RWPE2 (cell line): ENCODE data around the gene NRAP.
"Not testable (repeated sequence)": the region's sequence is repeated elsewhere in the genome, so short reads cannot be mapped to it uniquely, and the experiment has no call there.

Experiments used
- ATAC-seq: fragments of 200-7000 bp; cut with Tn5 transposase; 3 replicates; pipeline ENCODE4 v1.9.1; 2021; ENCODE audit warnings: low read depth
- DNase-seq: peaks from one replicate; pipeline ENCODE4 v3.0.0-alpha.2; 2020; ENCODE audit warnings: low spot score
- H3K27ac ChIP-seq: fragments of 450-650 bp; 2 replicates; pipeline ENCODE4 v1.5.1; 2017; ENCODE audit warnings: mild to moderate bottlenecking; ENCODE audit not compliant: poor library complexity, severe bottlenecking
- H3K27me3 ChIP-seq: fragments of 250-450 bp; sonication (Bioruptor Pico); 2 replicates; pipeline ENCODE4 v1.5.1; 2021; ENCODE audit warnings: mild to moderate bottlenecking, moderate library complexity; ENCODE audit not compliant: insufficient read depth, poor library complexity, severe bottlenecking
- H3K36me3 ChIP-seq: fragments of 250-450 bp; sonication (Bioruptor Pico); 2 replicates; pipeline ENCODE4 v1.5.1; 2020; ENCODE audit warnings: low read depth, mild to moderate bottlenecking, moderate library complexity
- H3K4me1 ChIP-seq: fragments of 250-450 bp; sonication (Bioruptor Pico); 2 replicates; pipeline ENCODE4 v1.5.1; 2021; ENCODE audit warnings: mild to moderate bottlenecking, moderate library complexity; ENCODE audit not compliant: insufficient read depth, poor library complexity, severe bottlenecking
- H3K4me3 ChIP-seq: fragments of 250-450 bp; sonication (Bioruptor Pico); 2 replicates; pipeline ENCODE4 v1.5.1; 2021; ENCODE audit warnings: mild to moderate bottlenecking, moderate library complexity; ENCODE audit not compliant: severe bottlenecking
- H3K9me3 ChIP-seq: fragments of 250-450 bp; sonication (Bioruptor Pico); 2 replicates; pipeline ENCODE4 v1.5.1; 2021; ENCODE audit warnings: mild to moderate bottlenecking, moderate library complexity; ENCODE audit not compliant: severe bottlenecking
- TF ChIP-seq, protein P1 (sequence below): fragments of 450-650 bp; IDR thresholded peaks from one replicate; pipeline ENCODE4 v1.5.1; 2017; ENCODE audit warnings: mild to moderate bottlenecking, moderate library complexity; ENCODE audit not compliant: poor library complexity, severe bottlenecking

Gene NRAP

DNA sequence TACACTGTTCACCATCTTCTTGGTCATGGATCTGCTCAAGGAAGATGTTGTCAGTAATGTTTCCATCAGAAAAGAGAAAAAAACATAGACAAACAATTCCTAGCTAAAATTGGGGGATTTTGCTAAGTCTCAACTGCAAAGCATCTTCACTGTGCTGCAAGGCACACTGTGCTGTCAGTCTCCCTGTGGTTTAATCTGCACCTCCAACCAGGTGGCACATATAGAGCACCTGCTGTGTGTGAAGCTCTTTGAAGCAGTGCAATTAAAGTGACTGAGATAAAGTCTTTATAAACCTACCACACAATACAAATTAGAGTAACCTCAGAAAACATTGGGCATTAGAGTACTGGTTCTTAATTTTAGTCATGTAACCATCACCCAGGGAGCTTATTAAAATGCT is 6.3 kb downstream of the NRAP start:
- Histone ChIP-seq H3K27me3 (no peaks in the 10 kb centered on the region), H3K4me1 (no peaks in the 10 kb centered on the region), H3K4me3 (no peak overlapping the region), H3K27ac (no peak overlapping the region), H3K9me3 (no peaks in the 10 kb centered on the region), H3K36me3 (no peaks in the 10 kb centered on the region)
- TF ChIP-seq, protein P1, sequence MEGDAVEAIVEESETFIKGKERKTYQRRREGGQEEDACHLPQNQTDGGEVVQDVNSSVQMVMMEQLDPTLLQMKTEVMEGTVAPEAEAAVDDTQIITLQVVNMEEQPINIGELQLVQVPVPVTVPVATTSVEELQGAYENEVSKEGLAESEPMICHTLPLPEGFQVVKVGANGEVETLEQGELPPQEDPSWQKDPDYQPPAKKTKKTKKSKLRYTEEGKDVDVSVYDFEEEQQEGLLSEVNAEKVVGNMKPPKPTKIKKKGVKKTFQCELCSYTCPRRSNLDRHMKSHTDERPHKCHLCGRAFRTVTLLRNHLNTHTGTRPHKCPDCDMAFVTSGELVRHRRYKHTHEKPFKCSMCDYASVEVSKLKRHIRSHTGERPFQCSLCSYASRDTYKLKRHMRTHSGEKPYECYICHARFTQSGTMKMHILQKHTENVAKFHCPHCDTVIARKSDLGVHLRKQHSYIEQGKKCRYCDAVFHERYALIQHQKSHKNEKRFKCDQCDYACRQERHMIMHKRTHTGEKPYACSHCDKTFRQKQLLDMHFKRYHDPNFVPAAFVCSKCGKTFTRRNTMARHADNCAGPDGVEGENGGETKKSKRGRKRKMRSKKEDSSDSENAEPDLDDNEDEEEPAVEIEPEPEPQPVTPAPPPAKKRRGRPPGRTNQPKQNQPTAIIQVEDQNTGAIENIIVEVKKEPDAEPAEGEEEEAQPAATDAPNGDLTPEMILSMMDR, result no peak
- DNase-seq (no peak), ATAC-seq (no peak)

DNA sequence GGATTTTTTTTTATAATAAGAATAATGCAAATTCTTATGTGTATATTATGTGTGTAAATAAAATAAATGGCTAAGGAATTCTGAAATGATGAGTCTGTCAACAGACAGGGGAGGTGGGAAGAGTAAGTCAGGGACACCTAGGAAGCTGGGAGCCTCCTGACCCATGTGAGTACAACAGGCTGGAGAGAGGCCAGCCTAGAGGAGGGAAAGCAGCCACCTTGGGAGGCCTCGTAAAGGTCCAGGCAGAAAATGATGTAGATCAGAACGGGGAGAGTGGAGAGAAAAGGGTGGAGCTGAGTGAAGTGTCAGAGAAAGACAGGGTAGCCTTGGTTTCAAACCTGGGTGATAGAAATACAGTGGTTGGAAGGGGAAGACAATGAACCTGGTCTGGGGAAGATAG is 6.9 kb downstream of the NRAP start:
- no peaks in the 10 kb centered on the region for H3K4me1 ChIP-seq
- no peaks in the 10 kb centered on the region for H3K27me3 ChIP-seq
- H3K36me3 ChIP-seq, result no peaks in the 10 kb centered on the region
- no peaks in the 10 kb centered on the region for H3K9me3 ChIP-seq
- ATAC-seq (no peak), DNase-seq (no peak)
- TF ChIP-seq, protein P1, result no peak
- H3K4me3 ChIP-seq, result no peak overlapping the region
- no peak overlapping the region for H3K27ac ChIP-seq

DNA sequence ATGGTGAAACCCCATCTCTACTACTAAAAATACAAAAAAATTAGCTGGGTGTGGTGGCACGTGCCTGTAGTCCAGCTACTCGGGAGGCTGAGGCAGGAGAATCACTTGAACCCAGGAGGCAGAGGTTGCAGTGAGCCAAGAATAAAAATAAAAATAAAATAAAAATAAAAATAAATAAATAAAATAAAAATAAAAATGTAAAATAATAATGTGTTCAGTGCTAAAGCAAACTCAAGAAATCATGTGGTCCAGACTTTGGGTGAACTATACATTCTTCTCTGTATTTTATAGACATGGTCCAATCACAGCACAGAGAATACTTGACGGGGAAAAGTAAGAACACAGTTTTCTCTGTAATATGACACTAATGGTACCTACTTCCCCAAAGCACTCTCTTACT is 11.4 kb downstream of the NRAP start:
- H3K4me1 ChIP-seq, H3K27me3 ChIP-seq, H3K4me3 ChIP-seq, H3K9me3 ChIP-seq, H3K36me3 ChIP-seq, ATAC-seq, DNase-seq, H3K27ac ChIP-seq: not testable (repeated sequence)

DNA sequence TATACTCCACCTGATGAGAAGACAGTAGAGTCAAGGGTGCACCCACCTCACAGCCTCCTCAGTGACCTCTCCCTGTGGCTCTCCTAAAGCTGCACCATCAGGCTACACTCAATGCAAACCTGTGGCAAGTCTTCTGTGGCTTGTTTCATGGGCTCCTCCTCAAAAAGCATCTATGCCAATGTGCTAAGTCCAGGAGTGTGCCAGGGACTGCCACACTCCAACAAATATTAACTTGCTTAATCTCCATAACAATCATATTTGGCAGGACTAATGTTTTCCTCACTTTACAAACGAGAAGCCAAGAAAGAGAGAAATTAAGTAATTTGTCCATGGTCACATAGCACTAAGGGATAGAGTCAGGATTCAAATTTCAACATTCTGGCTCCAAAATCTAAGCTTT is 11.9 kb downstream of the NRAP start:
- H3K27ac ChIP-seq, result no peak overlapping the region
- no peaks in the 10 kb centered on the region for H3K36me3 ChIP-seq
- TF ChIP-seq, protein P1, result no peak
- no peaks in the 10 kb centered on the region for H3K4me1 ChIP-seq
- ATAC-seq (no peak), DNase-seq (no peak)
- H3K27me3 ChIP-seq, result no peaks in the 10 kb centered on the region
- H3K9me3 ChIP-seq, result no peaks in the 10 kb centered on the region
- no peak overlapping the region for H3K4me3 ChIP-seq

DNA sequence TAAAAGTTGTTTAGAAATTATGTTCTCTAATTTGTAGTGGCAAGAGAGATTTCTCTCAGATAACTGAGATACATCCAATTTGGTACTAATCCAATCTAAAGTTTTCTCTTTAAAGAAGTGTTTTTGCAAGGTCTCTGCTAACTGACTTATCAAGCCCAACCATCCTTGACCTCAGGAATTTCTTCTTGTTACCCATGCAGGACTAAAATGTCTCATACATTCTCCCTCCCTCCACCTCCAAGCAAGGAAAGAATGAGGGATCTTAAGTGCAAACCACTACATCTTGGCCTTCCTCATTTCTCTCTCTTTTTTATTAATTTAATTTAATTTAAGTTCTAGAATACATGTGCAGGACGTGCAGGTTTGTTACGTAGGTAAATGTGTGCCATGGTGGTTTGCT is 12.8 kb downstream of the NRAP start:
- Histone ChIP-seq H3K4me3 (no peak overlapping the region), H3K4me1 (no peaks in the 10 kb centered on the region), H3K27me3 (no peaks in the 10 kb centered on the region), H3K27ac (no peak overlapping the region), H3K9me3 (no peaks in the 10 kb centered on the region), H3K36me3 (no peaks in the 10 kb centered on the region)
- TF ChIP-seq, protein P1, result no peak
- no peak for DNase-seq
- ATAC-seq, result no peak

DNA sequence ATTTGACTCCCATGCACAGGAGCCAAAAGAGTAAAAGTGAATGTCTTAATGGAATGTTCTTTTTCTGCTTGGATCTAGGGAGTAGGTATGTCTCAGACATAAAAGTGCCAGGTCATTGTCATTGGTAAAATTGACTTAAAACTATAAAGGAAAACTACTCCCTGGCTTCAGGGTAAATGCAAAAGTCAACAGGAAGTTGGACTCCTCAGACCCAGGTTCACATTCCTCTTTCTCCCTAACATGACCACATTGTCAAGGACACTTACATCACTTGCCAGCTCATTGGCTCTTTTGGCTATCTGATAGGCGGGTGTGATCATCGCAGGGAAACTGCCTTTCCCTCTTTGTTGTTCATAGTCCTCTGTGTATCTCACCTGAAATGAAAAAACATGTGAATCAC is 13.7 kb downstream of the NRAP start:
- Histone ChIP-seq H3K27ac (no peak overlapping the region), H3K36me3 (no peaks in the 10 kb centered on the region), H3K27me3 (no peaks in the 10 kb centered on the region), H3K4me3 (no peak overlapping the region), H3K4me1 (no peaks in the 10 kb centered on the region), H3K9me3 (no peaks in the 10 kb centered on the region)
- ATAC-seq (no peak), DNase-seq (no peak)
- TF ChIP-seq, protein P1, result no peak
